PC-9 (cell line): ENCODE results near the gene CYBC1.

Experiments used
- CTCF ChIP-seq: fragments of 200-600 bp; sonication (generic); conservative IDR thresholded peaks from 2 replicates; pipeline ENCODE4 v1.6.1; 2017; ENCODE audit warnings: mixed run types, antibody characterized with exemption, mild to moderate bottlenecking, moderate library complexity
- EZH2 ChIP-seq: fragments of 200-600 bp; sonication (generic); IDR thresholded peaks from 2 replicates; pipeline ENCODE4 v1.8.0; 2017; ENCODE audit warnings: antibody characterized with exemption, low read depth

GRCh38 chr17:82415786-82416185, 34.8 kb downstream of the CYBC1 start:
- TF ChIP-seq CTCF (no peak), EZH2 (no peak)
